NCI-H146 treated with DMSO at 0.1 percent for 48 hours (cell line): ENCODE measurements around the gene SIGLEC12.
"Not testable (repeated sequence)": the region's sequence is repeated elsewhere in the genome, so short reads cannot be mapped to it uniquely, and the experiment has no call there.

Experiments used
- DNase-seq: peaks from one replicate; lab custom pipeline; 2025; ENCODE audit not compliant: unreplicated experiment; lab: John Stamatoyannopoulos, UW

The SIGLEC12 gene

DNA sequence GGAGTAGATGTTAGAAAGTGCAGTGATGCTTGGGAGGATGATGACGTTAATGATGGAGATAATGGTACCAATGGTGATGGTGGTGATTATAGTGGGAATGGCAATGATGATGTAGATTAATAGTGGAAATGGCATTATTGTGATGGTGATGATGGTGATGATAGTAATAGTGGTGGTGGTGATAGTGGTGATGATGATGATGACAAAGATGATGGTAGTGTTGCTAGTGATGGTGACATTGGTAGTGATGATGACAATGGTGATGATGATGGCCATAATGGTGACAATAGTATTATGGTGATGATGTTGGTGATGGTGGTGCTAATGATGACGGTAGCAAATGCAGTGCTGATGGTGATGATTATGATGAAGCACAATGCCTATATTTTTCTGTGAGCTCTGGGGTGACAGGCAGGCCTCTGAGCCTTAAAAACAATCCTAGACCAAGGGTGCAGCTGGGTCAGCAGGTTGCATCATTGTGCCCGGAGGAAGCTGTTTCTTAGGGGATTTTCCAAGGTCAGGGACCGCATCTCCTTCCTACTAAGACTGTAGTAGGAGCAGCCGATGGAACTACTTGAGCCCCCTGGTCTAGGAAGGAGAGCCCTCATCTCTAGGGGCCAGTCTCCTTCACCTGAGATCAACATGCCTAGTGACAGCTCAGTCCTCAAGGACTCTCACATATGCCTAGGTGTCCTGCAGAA lies 15.5 kb downstream of the SIGLEC12 start:
- DNase-seq = no peak

DNA sequence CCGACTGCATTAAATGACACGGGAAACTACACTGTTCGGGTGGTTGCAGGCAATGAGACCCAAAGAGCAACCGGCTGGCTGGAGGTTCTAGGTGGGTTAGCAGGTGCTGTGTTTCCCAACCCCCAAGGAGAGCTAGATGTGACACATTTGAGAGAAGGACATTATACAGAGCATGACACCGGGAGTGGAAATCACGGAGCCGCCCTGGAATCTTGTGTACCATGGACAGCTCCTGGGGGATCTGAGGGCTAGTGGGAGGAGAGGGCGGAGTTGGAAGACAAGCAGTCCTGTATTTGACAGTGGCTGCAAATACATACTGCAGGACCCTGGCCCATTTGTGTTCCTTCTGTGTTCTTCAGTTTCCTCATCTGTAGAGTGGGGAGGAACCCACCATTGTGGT lies 21.0 kb downstream of the SIGLEC12 start:
- no peak for DNase-seq

DNA sequence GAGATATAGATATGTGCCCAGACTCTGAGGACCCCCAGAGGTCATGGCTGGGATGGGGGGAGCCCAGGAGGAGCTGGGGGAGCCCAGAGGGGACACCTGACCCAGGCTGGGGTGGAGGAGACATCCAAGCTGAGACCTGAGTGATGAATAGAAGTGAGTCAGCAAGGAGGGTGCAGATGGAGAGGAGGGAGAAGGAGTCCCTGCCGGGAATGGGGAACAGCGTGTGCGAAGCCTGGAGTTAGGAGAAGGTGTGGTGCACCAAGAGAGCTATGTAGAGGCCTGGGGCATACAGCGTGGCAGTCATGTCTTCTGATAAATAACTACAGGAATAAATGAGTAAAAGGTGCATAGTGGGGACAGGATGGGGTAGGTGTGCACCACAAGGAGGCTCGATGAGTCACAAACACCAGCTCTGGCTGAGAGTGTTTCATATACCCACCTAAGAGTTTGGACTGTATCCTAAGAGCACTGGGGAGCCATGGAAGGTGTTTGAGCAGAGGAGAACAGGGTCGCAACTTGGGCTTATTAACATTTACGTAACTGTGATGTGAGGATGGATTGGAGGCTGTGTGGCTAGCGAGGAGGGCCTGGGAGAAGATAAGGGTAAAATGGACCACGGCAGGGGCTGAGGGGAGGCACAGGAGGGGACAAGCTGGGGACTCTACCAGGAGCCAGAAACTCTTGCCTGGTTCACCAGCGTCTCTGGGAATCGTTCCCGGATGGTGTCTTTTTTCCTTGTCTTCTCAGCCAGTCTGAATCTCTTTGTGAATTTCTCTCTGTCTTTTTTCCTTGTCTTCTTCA lies 21.9 kb downstream of the SIGLEC12 start:
- no peak for DNase-seq

DNA sequence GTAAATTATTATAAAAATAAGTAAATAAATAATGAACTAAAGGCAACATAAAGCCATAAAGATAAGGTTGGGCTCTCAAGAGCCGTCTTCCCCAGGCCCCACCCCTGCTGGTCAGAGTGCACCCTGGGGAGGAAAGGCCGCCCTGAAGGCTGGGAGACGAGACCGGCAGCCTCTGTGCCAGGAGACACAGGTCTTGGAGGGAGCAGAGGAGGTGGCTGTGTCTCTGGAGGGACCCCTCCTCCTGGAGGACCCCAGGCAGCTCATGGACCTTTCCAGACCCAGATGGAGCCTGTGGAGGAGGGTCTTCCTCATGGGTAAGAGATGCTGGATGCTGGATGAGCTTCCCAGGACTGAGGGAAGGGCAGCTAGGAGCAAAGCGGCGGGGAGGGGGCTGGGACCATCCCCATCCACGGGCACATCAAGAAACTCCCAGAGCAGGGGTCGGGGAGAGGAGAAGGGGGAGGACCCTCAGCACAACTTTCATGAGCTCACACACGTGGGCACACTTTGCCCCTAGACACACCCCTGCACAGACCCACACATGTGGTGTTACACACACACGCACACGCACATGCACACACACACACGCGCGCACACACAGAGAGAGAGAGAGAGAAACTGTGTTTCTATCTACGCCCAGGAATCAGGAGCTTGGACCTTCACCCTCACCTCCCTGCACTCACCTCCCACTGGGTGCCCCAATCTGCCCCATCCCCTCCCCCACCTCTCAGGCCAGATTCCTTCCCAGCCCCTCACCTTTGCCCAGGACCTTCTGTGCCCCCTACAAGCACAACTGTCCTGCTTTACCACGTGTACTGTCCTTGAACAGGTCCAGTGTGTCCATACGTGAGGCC lies 23.0 kb downstream of the SIGLEC12 start, which contains the start of gene CEACAM18:
CEACAM18 (plus strand) TSS at position 159 of the 854 bp plus-strand sequence.
- DNase-seq = no peak

DNA sequence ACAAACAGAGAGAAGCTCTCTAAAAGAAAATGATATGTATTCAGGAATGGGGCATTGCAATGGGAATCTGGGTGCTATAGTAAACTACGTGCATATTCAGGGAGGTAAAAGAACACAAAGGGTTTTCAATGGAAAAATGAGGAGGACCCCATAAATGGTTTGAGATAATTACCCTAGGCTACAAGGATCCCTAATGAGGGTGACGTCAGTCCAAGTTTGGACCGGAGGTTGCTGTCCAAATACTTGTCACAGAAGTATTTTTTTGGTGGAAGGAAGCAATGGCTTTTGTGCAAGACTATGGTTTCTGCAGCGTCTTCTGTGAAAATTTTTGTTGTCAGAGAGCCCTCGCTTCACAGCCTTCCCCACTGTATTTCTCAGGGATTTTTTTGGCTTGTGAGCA lies 24.3 kb downstream of the SIGLEC12 start:
- no peak for DNase-seq

DNA sequence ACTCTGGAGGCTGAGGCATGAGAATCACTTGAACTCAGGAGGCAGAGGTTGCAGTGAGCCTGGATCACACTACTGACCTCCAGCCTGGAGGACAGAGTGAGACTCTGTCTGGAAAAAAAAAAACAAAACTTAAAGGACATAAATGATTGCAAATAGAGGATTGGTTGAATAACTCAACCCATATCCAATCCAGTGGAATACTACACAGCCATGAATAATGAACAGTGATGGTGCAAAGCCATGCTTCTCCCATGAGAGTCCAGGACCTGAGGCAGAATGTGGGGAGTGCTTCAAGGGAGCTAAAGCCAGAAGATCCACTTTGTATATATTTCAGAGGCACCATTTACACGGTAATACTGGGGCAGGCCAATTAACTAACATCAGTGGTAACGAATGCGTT lies 25.4 kb downstream of the SIGLEC12 start:
- no peak for DNase-seq

DNA sequence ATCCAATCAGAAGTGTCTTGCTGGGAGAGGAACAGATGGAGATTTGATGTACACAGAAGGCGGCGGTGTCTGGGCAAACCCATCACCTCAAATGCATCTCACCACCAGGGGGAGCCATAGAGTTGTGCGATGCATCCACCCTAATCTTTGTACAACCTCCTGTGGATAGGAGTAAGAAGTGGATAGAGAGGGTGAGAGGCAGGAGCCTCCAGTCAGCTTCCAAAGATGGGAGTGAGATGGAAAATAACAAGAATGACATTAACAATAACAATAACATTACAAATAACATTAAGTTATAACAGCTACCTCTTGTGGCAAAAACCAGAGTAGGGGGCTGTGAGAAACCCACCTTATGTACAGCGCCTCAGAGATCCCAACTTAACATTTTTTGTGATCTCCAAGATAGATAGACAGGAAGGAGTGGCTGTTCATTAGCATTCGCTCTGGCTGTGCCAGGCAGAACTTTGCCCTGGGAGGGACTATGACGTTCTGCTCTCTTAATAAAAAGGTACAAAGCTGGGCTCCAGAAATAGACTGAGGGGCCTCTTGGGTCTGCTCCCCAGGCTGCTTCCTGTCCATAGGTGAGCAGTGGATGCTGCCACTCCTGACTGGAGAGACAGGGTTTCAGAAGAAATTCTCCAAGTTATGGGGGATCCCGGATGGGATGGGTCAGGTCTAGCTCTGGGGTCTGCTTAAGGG lies 28.4 kb downstream of the SIGLEC12 start:
- peak; percentile 25 for DNase-seq

DNA sequence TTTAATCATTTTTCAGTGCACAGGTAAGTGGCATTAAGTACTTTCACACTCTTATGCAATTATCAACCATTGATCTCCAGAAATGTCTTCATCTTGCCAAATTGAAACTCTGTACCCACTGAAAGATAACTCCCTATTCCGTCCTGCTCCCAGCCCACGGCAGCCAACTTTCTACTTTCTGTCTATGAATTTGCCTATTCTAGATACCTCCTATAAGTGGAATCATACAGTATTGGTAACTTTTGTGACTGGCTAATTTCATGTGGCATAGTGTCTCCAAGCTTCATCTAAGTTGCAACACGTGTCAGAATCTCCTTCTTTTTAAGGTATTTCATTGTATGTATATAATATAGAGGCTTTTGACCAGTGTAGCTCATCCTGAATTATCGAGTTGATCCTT lies 29.0 kb downstream of the SIGLEC12 start:
- no peak for DNase-seq

DNA sequence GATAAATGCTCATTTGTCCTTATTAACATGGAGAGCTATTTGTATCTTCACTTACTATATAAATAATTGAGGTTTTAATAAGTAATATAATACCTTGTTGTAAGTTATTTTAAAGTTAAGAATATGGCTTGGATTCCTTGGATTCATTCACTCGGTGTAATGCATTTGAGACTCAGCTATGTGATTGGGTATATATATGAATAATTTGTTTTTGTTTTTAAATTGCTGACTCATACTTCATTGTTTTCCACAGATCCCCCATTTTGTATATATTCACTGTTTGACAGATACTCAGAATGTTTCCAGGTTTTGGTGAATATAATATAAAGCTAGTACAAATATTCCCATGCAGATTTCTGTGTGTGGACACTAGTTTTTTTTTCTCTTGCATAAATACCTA lies 30.1 kb downstream of the SIGLEC12 start:
- DNase-seq = no peak

DNA sequence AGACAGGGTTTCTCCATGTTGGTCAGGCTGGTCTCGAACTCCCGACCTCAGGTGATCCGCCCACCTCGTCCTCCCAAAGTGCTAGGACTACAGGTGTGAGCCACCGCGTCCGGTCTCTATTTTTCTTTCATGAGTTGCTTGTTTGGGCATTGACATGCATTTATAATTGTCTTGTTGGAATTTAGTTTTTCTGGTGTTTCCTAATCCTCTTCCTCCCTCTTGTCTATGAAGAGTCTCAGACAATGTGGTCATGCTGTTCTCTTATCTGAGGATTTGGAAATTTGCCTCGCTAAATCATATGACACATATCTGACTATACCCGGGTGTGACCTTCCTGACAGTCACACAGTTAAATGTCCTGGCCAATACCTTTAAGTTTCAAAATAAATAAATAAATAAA lies 30.6 kb downstream of the SIGLEC12 start:
- DNase-seq = no peak

DNA sequence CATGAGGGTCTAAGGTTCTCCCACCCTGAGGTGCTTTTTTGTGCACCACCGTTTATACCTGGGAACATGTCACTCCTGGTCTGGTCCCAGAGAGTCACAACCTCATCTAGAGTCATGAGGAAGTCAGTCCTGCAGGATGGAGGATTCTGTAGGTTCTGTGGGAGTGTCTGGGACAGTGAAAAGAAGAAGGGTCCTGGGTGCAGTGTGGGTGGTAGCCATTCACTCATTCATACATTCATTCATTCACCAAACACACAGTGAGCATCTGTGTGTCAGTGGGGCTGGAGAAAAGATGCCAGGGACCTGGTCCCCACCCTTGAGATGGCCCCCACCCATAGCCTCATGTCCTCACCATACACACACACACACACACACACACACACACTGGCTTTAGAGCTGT lies 32.0 kb downstream of the SIGLEC12 start:
- no peak for DNase-seq

DNA sequence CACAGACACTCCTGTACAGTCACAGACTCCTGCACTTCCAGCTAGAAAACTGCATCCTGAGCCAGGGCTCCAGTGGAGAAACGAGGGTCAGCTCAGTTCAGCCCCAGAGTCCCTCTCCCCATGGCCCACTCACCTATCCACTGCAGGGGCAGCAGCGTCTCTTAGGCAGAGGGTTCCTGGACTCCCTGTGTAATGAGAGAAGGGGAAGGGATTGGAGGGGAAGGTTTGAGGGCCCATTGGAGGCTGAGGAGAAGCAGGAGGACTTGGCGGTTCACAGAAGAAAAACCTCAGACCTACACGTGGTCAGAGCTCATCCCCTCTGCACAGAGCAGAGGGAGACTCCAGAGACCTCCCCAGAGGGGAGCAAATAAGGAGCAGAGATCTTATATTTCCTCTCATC lies 32.4 kb downstream of the SIGLEC12 start:
- DNase-seq = no peak

DNA sequence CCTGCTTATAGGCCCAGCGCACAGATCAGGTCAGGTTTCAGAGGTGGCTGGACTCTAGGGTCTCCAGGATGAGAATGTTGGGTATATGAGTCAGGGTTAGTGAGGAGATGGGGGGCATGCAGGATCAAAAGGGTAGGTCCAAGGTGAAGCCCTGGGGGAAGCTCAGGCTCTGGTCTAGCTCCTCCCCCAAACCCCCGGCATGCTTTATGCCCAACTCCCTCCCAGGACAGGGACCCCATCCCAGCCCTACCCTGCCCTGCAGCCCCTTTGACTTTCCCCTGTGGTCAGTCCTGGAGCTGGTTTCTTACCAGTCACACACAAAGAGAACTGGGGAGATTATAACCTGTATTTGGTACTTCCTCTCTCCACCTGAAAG lies 33.1 kb downstream of the SIGLEC12 start:
- DNase-seq = no peak

DNA sequence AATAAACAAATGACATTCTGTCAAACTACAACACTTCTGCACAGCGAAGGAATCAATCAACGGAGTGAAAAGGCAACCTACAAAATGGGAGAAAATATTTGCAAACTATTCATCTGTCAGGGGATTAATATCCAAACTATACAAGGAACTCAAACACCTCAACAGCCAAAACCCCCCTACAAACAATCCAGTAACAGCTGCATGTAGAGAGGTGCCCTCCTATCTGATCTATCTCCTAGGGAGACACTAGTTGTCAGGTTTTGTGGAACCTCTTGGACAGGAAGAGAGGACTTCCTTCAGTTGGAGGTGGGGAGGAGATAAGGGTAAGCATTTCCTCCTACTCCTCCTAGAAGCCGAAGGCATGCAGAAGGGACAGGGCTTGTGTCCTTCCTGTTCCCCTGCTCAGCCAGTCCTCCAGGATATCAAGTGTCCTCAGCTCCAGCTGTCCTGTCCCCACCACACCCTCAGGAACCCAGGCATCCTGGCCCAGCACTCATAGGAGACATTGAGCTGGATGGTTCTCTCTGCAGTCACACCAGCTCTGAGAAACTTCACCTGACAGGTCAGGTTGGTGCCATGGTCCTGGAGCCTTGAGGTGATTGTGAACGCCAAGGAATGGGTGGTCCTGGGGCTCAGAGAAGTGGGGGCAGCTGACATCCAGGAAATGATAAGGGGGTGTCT lies 33.6 kb downstream of the SIGLEC12 start:
- DNase-seq = no peak

DNA sequence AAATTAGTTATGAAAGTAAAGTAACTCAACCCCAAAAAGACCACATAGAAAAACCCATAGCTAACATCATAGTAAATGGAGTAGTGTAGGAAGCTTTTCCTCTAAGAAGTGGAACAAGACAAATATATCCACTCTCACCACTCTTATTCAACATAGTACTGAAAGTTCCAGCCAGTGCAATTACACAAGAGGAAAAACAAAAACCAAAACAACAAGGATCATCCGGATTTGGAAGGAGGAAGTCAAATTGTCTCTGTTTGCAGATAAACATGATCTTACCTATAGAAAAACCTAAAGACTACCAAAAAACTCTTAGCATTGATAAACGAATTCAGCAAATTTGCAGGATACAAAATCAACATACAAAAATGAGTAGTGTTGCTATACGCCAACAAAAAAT lies 34.9 kb downstream of the SIGLEC12 start:
- no peak for DNase-seq

DNA sequence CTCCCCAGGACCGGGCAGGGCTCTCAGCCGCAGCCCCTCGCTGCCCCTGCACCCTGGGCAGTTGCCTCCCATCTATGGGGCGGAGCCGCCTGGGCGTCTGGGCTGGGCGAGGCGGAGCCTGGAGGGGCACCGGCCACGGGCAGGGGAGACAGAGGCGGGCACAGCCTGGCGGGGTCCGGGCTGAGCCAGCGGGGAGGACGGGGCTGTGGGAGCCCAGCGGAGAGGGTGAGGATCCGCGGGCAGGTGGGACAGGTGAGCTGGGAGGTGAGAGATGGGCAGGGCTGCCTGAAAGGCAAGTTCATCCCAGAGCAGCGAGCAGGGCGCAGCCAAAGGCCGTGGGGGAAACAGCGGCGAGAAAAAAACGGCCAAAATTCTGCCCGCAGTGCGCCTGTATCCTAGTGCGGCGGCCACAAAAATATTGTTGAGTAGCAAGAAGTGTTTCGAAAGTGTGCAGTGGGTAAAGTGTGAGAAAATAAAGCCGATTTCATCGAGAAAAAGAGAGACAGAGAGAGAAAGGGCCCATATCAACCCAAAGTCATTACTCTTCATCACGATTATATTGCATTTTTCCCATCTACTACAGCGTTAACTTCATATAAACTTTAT lies 37.5 kb downstream of the SIGLEC12 start:
- not testable (repeated sequence) for DNase-seq

DNA sequence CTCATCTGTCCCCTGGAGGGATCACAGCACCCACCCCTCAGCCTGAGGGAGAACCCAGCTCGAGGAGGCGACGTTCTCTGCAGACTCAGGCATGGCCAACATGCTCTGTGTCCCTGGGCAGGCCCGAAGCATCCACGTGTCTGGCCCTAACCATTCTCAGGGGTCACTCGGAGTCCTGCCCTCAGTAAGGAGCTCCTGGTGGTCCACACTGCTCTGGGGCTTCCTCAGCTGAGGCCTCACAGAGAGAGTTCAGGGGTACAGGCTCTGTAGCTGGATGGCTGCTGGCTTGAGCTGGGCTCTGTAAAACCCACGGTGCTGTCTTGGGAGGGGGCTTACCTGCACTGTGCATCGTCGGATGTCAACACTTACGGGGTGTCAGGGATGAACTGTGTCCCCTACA lies 38.9 kb downstream of the SIGLEC12 start:
- no peak for DNase-seq

DNA sequence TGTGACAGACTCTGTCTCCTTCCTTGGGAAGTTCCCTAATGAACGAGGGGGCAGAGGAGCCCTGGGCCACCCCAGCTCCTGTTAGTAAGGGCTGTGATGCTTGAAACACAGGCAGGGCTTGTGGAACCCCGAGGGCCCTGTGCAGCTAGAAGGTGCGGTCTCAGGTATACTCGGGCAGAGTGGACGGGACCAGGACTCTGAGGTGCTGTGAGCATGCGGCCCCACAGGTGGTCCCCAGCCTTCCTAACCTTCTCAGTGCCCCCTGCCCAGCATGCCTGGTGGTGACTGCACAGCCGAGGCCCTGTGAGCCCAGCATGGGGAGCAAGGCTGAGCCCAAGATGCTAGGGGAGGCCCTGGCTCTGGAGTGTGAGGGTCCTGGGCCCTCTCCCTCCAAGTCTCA lies 39.3 kb downstream of the SIGLEC12 start:
- DNase-seq = no peak

DNA sequence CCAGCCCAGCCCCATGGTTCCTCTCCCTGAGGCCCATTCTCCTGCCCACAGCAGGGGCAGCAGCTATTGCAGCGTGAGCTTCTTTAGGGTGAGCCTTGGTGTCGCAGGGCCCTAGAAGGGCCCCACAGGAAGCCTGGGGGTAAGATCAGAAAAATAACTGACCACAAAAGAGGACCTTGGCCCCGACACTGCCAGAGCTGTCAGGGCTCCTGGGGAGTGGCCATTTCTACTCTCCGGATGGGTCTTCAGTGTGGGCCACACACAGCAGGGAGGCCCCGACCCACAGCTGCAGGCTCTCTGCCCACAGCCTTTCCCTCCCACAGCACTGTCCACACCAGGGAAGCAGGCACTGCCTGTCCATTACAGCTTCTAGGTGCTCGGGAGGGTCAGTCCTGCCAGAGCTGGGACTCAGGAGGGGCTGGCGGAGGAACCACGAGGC lies 39.9 kb downstream of the SIGLEC12 start:
- DNase-seq = no peak
